Smooth muscle cell (in vitro differentiated cells): ENCODE data around the gene TFAP2C. TPM values are rescaled to one million over a fixed set of nuclear protein-coding genes. Genes with fewer than 3 reads are reported as not detected.

ENCODE experiments used
- DNase-seq: peaks from one replicate; lab custom pipeline; 2025; ENCODE audit not compliant: unreplicated experiment; lab: John Stamatoyannopoulos, UW
- H2AFZ ChIP-seq: fragments of 200-600 bp; sonication (generic); 2 replicates; pipeline ENCODE4 v1.6.0; 2016; ENCODE audit warnings: antibody characterized with exemption, low read depth, mild to moderate bottlenecking
- H3F3A ChIP-seq: fragments of 200-600 bp; sonication (generic); 2 replicates; pipeline ENCODE4 v1.6.0; 2017; ENCODE audit warnings: antibody characterized with exemption, low read depth
- H3K27ac ChIP-seq: fragments of 200-600 bp; sonication (generic); 2 replicates; pipeline ENCODE4 v1.5.1; 2016; ENCODE audit warnings: low read depth, mild to moderate bottlenecking
- H3K27me3 ChIP-seq: fragments of 200-600 bp; sonication (generic); 2 replicates; pipeline ENCODE4 v1.6.1; 2016; ENCODE audit warnings: low read depth, mild to moderate bottlenecking
- H3K36me3 ChIP-seq: fragments of 200-600 bp; sonication (generic); 2 replicates; pipeline ENCODE4 v1.5.1; 2016; ENCODE audit warnings: low read depth
- H3K4me1 ChIP-seq: fragments of 200-600 bp; sonication (generic); 2 replicates; pipeline ENCODE4 v1.5.1; 2016; ENCODE audit warnings: low read depth
- H3K4me2 ChIP-seq: fragments of 200-600 bp; sonication (generic); 2 replicates; pipeline ENCODE4 v1.6.0; 2016; ENCODE audit warnings: mild to moderate bottlenecking
- H3K4me3 ChIP-seq: fragments of 200-600 bp; sonication (generic); 2 replicates; pipeline ENCODE4 v1.5.1; 2016; ENCODE audit warnings: mild to moderate bottlenecking
- H3K79me2 ChIP-seq: fragments of 200-600 bp; sonication (generic); 2 replicates; pipeline ENCODE4 v1.6.0; 2016; ENCODE audit warnings: low read depth, mild to moderate bottlenecking
- H3K9ac ChIP-seq: fragments of 200-600 bp; sonication (generic); 2 replicates; pipeline ENCODE4 v1.6.0; 2016; ENCODE audit warnings: low read depth
- H3K9me3 ChIP-seq: fragments of 200-600 bp; sonication (generic); replicated peaks from 2 replicates; pipeline ENCODE4 v1.5.1; 2016; ENCODE audit warnings: low read depth
- H4K20me1 ChIP-seq: fragments of 200-600 bp; sonication (generic); 2 replicates; pipeline ENCODE4 v1.6.0; 2016; ENCODE audit warnings: low read depth
- WGBS: methylation state at CpG from one replicate; pipeline ENCODE4 v1.1.7; 2016; ENCODE audit warnings: low lambda C conversion rate; 5-methylcytosine and 5-hydroxymethylcytosine counted together
- polyA plus RNA-seq: library from polyadenylated mRNA; unstranded; fragments of >200 nt; fragmentation: Nextera tagmentation; extraction: Ambion mirVana; gene quantifications from 2 replicates; pipeline ENCODE4 v1.2.1, GENCODE V29; 2016
- total RNA-seq: library from RNA; depleted of rRNA; stranded (reverse); fragments of >200 nt; gene quantifications from 2 replicates; pipeline ENCODE4 v1.2.3, GENCODE V29; 2014
- TF ChIP-seq, protein P1 (sequence below): fragments of 200-600 bp; sonication (generic); IDR thresholded peaks from 2 replicates; pipeline ENCODE4 v1.5.1; 2017; ENCODE audit warnings: borderline replicate concordance, mild to moderate bottlenecking, antibody characterized with exemption; ENCODE audit not compliant: insufficient read depth, poor library complexity, severe bottlenecking

TFAP2C gene
- total and polyA plus RNA-seq, 2 experiments from 2014 or later, result 2.5 to 5.8 TPM

DNA sequence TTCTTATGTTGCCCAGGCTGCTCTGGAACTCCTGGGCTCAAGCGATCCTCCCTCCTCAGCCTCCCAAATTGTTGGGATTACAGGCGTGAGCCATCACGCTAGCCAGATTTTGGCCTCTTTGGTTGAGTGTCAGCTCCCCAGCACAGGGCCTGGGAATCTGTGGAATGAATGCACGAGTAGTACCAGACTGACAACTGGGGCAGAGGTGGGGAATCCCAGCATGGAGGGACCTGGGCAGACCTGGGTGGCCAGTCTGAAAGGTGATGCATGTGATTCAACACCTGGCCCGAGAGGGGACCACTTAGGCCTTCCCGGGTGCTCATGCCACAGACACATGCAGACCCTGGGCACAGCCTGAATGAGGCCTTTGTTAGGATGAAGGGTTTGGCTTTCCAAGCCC is 19.0 kb upstream of the TFAP2C start:
- no peak for DNase-seq
- TF ChIP-seq, protein P1, sequence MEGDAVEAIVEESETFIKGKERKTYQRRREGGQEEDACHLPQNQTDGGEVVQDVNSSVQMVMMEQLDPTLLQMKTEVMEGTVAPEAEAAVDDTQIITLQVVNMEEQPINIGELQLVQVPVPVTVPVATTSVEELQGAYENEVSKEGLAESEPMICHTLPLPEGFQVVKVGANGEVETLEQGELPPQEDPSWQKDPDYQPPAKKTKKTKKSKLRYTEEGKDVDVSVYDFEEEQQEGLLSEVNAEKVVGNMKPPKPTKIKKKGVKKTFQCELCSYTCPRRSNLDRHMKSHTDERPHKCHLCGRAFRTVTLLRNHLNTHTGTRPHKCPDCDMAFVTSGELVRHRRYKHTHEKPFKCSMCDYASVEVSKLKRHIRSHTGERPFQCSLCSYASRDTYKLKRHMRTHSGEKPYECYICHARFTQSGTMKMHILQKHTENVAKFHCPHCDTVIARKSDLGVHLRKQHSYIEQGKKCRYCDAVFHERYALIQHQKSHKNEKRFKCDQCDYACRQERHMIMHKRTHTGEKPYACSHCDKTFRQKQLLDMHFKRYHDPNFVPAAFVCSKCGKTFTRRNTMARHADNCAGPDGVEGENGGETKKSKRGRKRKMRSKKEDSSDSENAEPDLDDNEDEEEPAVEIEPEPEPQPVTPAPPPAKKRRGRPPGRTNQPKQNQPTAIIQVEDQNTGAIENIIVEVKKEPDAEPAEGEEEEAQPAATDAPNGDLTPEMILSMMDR, result no peak
- H3K9me3 ChIP-seq, result no peaks in the 10 kb centered on the region
- H3K79me2 ChIP-seq, result no peaks in the 10 kb centered on the region
- H3K9ac ChIP-seq, result no peak overlapping the region
- no peaks in the 10 kb centered on the region for H4K20me1 ChIP-seq
- no peaks in the 10 kb centered on the region for H3F3A ChIP-seq
- H3K27me3 ChIP-seq, result no peaks in the 10 kb centered on the region
- no peak overlapping the region for H3K4me3 ChIP-seq
- H3K4me2 ChIP-seq, result no peak overlapping the region
- no peaks in the 10 kb centered on the region for H3K36me3 ChIP-seq
- H2AFZ ChIP-seq, result no peak overlapping the region
- WGBS, result 91% methylated on average over 6 of the region's 6 CpGs
- H3K4me1 ChIP-seq, result no peaks in the 10 kb centered on the region
- no peak overlapping the region for H3K27ac ChIP-seq

DNA sequence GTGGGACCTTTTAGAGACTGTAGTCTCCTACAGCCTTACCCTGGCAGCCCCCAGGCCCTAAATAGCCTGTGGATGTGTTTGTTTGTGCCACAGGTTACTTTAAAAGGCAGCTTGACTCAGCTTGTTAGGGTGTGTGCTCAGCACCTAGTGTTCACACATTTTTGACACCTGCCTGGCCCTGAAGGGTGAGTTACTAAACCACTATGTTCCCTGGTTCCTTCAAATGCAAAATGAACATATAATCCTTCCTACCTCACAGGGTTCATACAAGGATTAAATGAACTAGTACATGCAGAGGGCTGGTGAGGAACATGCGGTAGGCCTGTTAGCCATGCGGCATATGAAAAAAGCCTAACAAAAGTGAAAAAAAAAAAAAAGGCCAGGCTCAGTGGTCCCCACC is 14.9 kb upstream of the TFAP2C start:
- TF ChIP-seq, protein P1, result no peak
- H3K9me3 ChIP-seq, result no peaks in the 10 kb centered on the region
- no peak overlapping the region for H3K9ac ChIP-seq
- no peaks in the 10 kb centered on the region for H3F3A ChIP-seq
- H4K20me1 ChIP-seq, result no peaks in the 10 kb centered on the region
- no peak overlapping the region for H3K27ac ChIP-seq
- no peak overlapping the region for H2AFZ ChIP-seq
- H3K4me1 ChIP-seq, result no peaks in the 10 kb centered on the region
- no peak overlapping the region for H3K4me2 ChIP-seq
- DNase-seq, result no peak
- 100% methylated on average over 2 of the region's 2 CpGs for WGBS
- H3K4me3 ChIP-seq, result no peak overlapping the region
- no peaks in the 10 kb centered on the region for H3K36me3 ChIP-seq
- no peaks in the 10 kb centered on the region for H3K79me2 ChIP-seq
- H3K27me3 ChIP-seq, result no peaks in the 10 kb centered on the region

DNA sequence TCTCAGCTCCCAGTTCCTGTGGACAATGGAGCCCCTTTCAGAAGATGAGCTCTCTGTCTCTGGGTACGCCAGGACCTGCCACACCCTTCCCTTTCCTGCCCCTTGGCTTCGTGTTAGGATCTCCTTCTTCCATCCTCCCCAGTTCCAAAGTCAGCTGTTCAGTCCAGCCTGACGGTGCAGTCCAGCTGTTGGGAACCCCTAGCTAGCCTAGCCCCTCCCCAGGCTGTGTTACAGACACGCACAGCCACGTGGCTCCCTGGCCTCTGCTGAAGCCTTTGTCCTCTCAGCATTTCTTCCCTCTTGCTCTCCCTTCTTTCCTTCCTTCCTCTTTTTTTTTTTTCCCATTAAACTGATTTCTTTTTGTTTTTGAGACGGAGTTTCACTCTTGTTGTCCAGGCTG is 12.4 kb upstream of the TFAP2C start:
- no peak for DNase-seq
- no peak overlapping the region for H3K4me3 ChIP-seq
- no peaks in the 10 kb centered on the region for H3K4me1 ChIP-seq
- no peaks in the 10 kb centered on the region for H3K79me2 ChIP-seq
- H4K20me1 ChIP-seq, result no peaks in the 10 kb centered on the region
- H3K27ac ChIP-seq, result no peak overlapping the region
- H3F3A ChIP-seq, result no peaks in the 10 kb centered on the region
- no peak overlapping the region for H2AFZ ChIP-seq
- 78% methylated on average over 6 of the region's 6 CpGs for WGBS
- no peaks in the 10 kb centered on the region for H3K36me3 ChIP-seq
- no peak overlapping the region for H3K9ac ChIP-seq
- no peak overlapping the region for H3K4me2 ChIP-seq
- TF ChIP-seq, protein P1, result no peak
- H3K9me3 ChIP-seq, result no peaks in the 10 kb centered on the region
- no peaks in the 10 kb centered on the region for H3K27me3 ChIP-seq

DNA sequence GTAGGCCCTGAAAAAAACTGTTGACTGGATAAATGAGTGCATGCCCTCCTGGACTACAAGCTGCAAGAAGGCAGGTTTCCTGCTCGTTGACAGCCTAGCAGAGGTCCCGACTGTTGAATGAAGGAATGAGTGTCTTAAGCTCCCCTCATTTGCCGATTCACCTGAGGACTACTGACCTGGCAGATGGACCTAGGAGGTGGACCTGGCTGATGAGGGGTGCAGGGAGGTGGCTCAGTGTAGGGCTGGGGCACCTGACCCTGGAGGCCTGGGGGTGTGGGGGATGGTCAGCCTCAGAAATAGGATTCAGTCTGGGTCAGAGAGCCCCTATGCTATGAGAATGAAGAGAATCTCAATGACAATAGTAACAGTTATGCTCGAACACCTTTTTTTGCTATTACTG is 11.6 kb upstream of the TFAP2C start:
- Histone ChIP-seq H3K79me2 (no peaks in the 10 kb centered on the region), H2AFZ (no peak overlapping the region), H3K4me3 (no peak overlapping the region), H3K36me3 (no peaks in the 10 kb centered on the region), H3F3A (no peaks in the 10 kb centered on the region), H4K20me1 (no peaks in the 10 kb centered on the region), H3K9ac (no peak overlapping the region), H3K27ac (no peak overlapping the region), H3K4me2 (no peak overlapping the region), H3K9me3 (no peaks in the 10 kb centered on the region), H3K27me3 (no peaks in the 10 kb centered on the region), H3K4me1 (no peaks in the 10 kb centered on the region)
- TF ChIP-seq, protein P1, result no peak
- 86% methylated on average over 4 of the region's 4 CpGs for WGBS
- no peak for DNase-seq
